ENCODE results near the gene ZSWIM8. TPM values are rescaled to one million over a fixed set of nuclear protein-coding genes. Genes with fewer than 3 reads are reported as not detected.

ZSWIM8 gene
- total RNA-seq, 1 donor from 2014 or later, result 46.2 TPM

DNA sequence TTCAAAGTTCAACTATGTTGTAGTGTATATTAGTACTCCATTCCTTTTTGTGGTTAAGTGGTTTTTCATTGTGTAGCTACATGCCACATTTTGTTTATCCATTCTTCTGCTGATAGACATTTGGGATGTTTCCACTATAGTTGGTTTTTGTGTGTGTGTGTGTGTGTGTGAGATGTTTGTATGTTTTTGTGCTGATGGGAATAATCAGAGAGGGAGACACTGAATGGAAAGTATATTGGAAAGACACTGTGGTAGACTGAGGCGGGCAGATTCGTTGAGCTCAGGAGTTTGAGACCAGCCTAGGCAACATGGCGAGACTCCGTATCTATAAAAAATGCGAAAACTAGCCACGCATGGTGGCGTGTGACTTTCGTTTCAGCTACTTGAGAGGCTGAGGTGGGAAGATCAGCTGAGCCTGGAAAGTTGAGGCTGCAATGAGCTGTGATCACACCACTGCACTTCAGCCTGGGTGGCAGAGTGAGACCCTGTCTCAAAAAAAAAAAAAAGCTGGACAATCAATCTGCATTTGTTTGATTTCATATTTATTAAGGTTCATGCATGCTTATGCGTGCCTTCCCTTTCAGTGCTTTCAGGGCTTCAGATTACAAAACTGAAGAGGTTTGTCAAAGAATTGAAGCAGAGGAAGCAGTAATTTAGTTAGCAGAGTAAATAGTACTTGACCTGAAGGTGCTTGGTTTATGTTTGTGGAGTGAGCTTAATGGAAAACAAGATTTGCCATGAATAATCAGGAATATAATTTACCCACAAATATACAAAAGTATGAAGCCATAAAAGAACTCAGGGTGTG is 26.5 kb upstream of the ZSWIM8 start:
- H3K9me3 ChIP-seq (replicated peaks), result no peaks in the 10 kb centered on the region
- H3K4me3 ChIP-seq, result no peak overlapping the region
- H3K27me3 ChIP-seq (ENCODE audit: low read depth), result no peaks in the 10 kb centered on the region
- no peak for TF ChIP-seq CTCF (IDR thresholded peaks at IDR 0.05; ENCODE audit: borderline replicate concordance)
- no peak overlapping the region for H3K27ac ChIP-seq (replicated peaks)
- DNase-seq, result no peak
- peaks cover 83% of the 10 kb centered on the region for H3K36me3 ChIP-seq
- intact Hi-C loops (cut with micrococcal nuclease), result no loop called here
- H3K4me1 ChIP-seq, result peaks cover 8% of the 10 kb centered on the region

GRCh38 chr10:73759512-73760115 is 25.8 kb upstream of the ZSWIM8 start:
- Histone ChIP-seq H3K27me3 (ENCODE audit: low read depth) (no peaks in the 10 kb centered on the region), H3K27ac (replicated peaks) (no peak overlapping the region), H3K36me3 (peaks cover 83% of the 10 kb centered on the region), H3K9me3 (replicated peaks) (no peaks in the 10 kb centered on the region), H3K4me3 (no peak overlapping the region), H3K4me1 (peaks cover 8% of the 10 kb centered on the region)
- DNase-seq, result no peak
- intact Hi-C loops (cut with micrococcal nuclease), result no loop called here
- no peak for TF ChIP-seq CTCF (IDR thresholded peaks at IDR 0.05; ENCODE audit: borderline replicate concordance)

GRCh38 chr10:73761781-73762180 is 23.6 kb upstream of the ZSWIM8 start:
- DNase-seq, result no peak
- H3K27me3 ChIP-seq (ENCODE audit: low read depth), result no peaks in the 10 kb centered on the region
- TF ChIP-seq CTCF (IDR thresholded peaks at IDR 0.05; ENCODE audit: borderline replicate concordance), result no peak

GRCh38 chr10:73762915-73763314 is 22.5 kb upstream of the ZSWIM8 start:
- intact Hi-C loops (cut with micrococcal nuclease), result no loop called here
- DNase-seq, result no peak
- peaks cover 92% of the 10 kb centered on the region for H3K36me3 ChIP-seq
- no peak for TF ChIP-seq CTCF (IDR thresholded peaks at IDR 0.05; ENCODE audit: borderline replicate concordance)
- no peaks in the 10 kb centered on the region for H3K27me3 ChIP-seq (ENCODE audit: low read depth)
- no peak overlapping the region for H3K4me3 ChIP-seq
- H3K4me1 ChIP-seq, result peaks cover 8% of the 10 kb centered on the region
- no peak overlapping the region for H3K27ac ChIP-seq (replicated peaks)
- H3K9me3 ChIP-seq (replicated peaks), result no peaks in the 10 kb centered on the region

More at GRCh38 chr10:73761781-73762180, 23.6 kb upstream of the ZSWIM8 start:
- Histone ChIP-seq H3K4me3 (no peak overlapping the region), H3K4me1 (peaks cover 8% of the 10 kb centered on the region), H3K36me3 (peaks cover 90% of the 10 kb centered on the region), H3K9me3 (replicated peaks) (no peaks in the 10 kb centered on the region), H3K27ac (replicated peaks) (no peak overlapping the region)
- intact Hi-C loops (cut with micrococcal nuclease), result no loop called here

GRCh38 chr10:73763343-73763742 is 22.1 kb upstream of the ZSWIM8 start:
- H3K4me3 ChIP-seq, result no peak overlapping the region
- no peak for TF ChIP-seq CTCF (IDR thresholded peaks at IDR 0.05; ENCODE audit: borderline replicate concordance)
- no peaks in the 10 kb centered on the region for H3K27me3 ChIP-seq (ENCODE audit: low read depth)
- no peak overlapping the region for H3K27ac ChIP-seq (replicated peaks)
- intact Hi-C loops (cut with micrococcal nuclease), result no loop called here
- H3K4me1 ChIP-seq, result peaks cover 8% of the 10 kb centered on the region
- peaks cover 96% of the 10 kb centered on the region for H3K36me3 ChIP-seq
- H3K9me3 ChIP-seq (replicated peaks), result no peaks in the 10 kb centered on the region
- no peak for DNase-seq
